GM06990 (cell line): Measurements from ENCODE around the gene DUSP8.
A peak's percentile ranks its signal among the peaks of the same experiment; 100 is the strongest.

Experiments
- DNase-seq: peaks from one replicate; pipeline ENCODE4 v3.0.0-alpha.2; 2011; ENCODE audit not compliant: insufficient read length; ENCODE audit errors: extremely low read depth
- H3K27me3 ChIP-seq: replicated peaks from 2 replicates; pipeline ENCODE4 v1.6.0; 2011; ENCODE audit warnings: low read length; ENCODE audit not compliant: control insufficient read depth, insufficient read depth
- H3K36me3 ChIP-seq: 2 replicates; pipeline ENCODE4 v1.5.1; 2011; ENCODE audit warnings: low read length; ENCODE audit not compliant: control insufficient read depth, insufficient read depth
- H3K4me3 ChIP-seq: replicated peaks from 2 replicates; pipeline ENCODE4 v1.5.1; 2011; ENCODE audit warnings: low read depth, mild to moderate bottlenecking, control low read depth, low read length
- TF ChIP-seq, protein P1 (sequence below): IDR thresholded peaks from 2 replicates; pipeline ENCODE4 v1.5.1; 2011; ENCODE audit warnings: low read length, control low read depth, mild to moderate bottlenecking, inconsistent platforms; ENCODE audit not compliant: insufficient read depth, poor library complexity, severe bottlenecking

Gene DUSP8

DNA sequence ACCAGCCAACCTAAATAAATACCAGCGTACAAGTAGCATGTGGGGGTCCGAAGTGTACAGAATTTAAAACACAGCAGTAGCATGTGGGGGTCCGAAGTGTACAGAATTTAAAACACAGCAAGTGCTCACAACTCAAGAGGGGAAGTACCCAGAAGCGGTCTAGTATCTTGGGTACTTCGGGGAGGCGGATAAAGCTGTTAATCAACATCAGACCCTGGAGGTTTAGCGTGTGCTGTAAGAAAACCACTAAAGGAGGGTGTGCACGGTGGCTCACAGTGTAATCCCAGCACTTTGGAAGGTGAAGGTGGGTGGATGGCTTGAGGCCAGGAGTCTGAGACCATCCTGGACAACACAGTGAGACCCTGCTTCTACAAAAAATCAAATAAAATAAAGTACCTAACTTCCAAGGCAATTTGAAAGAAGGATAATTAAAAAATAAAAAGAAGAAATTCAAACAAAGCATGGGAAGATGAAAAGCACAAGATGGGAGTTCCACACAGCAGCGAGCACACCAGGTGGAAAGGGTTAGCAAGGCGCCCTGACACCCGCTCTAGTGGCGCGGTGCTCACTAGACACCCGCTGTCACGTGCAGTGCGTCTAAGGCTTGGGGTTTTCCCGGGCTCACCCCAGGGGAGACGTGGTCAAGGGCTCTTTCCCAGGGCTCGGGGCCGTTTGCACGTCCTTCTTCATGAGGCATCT lies 50.5 kb downstream of the DUSP8 start:
- DNase-seq = peak; percentile 79
- H3K27me3 ChIP-seq = no peaks in the 10 kb centered on the region
- TF ChIP-seq, protein P1, sequence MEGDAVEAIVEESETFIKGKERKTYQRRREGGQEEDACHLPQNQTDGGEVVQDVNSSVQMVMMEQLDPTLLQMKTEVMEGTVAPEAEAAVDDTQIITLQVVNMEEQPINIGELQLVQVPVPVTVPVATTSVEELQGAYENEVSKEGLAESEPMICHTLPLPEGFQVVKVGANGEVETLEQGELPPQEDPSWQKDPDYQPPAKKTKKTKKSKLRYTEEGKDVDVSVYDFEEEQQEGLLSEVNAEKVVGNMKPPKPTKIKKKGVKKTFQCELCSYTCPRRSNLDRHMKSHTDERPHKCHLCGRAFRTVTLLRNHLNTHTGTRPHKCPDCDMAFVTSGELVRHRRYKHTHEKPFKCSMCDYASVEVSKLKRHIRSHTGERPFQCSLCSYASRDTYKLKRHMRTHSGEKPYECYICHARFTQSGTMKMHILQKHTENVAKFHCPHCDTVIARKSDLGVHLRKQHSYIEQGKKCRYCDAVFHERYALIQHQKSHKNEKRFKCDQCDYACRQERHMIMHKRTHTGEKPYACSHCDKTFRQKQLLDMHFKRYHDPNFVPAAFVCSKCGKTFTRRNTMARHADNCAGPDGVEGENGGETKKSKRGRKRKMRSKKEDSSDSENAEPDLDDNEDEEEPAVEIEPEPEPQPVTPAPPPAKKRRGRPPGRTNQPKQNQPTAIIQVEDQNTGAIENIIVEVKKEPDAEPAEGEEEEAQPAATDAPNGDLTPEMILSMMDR = no peak
- H3K36me3 ChIP-seq = peaks cover 1% of the 10 kb centered on the region; the same call in 1 of the 2 replicates
- peak overlapping the region; percentile 19; the same call in 1 of the 2 replicates for H3K4me3 ChIP-seq

DNA sequence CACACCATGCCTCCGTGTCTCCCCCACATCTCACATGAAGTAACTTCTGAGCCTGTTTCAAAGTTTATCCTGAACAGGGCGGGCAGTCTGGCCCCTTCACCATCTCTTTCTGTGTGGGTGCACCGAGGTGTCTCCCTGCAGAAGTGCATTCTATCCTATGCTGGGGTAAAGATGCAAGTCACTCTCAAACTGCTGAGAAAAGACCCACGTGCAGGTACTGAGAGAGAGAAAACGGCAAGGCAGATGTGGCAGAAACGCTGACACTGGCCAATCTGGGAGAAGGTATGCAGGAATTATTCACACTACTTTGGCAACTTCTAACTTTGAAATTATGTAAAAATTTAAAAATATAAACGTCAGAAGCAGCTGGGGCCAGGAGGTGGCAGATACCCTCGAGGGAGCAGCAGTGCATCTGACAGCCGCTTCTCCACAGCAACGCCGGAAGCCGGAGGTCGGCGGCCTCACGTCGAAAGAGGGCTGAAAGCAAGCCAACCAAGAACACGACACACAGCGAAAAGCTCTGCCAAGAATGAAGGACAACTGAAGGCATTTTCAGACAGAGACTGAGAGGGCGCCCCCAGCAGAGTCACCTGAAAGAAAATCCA lies 51.3 kb downstream of the DUSP8 start:
- Histone ChIP-seq H3K27me3 (no peaks in the 10 kb centered on the region), H3K4me3 (no peak overlapping the region), H3K36me3 (peaks cover 1% of the 10 kb centered on the region; the same call in 1 of the 2 replicates)
- TF ChIP-seq, protein P1 = no peak
- no peak for DNase-seq

GRCh38 chr11:1520209-1520662 lies 51.8 kb downstream of the DUSP8 start:
- Histone ChIP-seq H3K27me3 (no peaks in the 10 kb centered on the region), H3K36me3 (peaks cover 1% of the 10 kb centered on the region; the same call in 1 of the 2 replicates), H3K4me3 (no peak overlapping the region)
- DNase-seq = no peak
- TF ChIP-seq, protein P1 = no peak

DNA sequence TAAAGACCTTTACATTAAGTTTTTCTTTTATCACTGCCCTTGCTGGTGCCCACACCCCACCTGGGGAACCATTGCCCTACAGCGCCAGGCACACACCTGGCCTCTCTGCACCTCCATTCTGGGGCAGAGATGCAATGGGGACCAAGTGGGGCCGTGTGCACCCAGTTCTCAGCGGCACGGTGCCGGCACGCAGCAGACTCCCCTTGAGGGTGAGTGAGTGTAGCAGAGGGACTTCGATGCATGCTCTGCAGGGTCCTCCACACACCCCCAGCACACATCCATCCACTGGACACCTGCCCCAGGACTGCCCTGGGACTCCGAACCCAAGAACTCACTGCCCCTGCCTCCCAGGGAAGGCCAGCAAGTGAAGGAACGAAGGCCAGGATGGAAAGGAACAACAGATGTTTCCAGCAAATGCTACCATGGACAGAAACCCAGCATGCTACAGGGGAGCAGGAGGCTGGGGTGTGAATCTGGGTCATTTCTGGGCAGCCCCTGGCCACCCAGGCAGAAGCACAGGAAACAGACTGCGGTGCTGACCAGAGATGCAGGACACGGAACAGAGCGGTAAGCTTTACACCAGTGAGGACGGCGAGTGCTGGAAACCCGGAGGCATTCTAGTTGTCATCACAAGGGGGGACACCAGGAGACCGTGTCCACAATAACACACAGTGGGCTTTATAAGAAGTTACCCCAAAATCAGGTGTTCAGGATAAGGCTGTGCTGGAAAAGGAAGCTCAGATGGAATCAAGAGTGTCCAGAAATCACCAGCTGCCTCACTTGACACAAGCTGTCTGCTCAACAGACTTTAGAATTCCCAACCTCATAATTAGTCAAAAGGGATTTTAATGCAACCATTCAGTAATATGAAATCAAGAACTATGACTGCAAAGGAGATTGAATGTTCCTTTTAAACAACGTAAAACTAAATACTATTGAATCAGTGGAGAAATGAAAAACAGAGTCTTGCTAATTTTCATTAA lies 52.8 kb downstream of the DUSP8 start:
- H3K36me3 ChIP-seq = peaks cover 1% of the 10 kb centered on the region; the same call in 1 of the 2 replicates
- DNase-seq = no peak
- no peak overlapping the region for H3K4me3 ChIP-seq
- H3K27me3 ChIP-seq = no peaks in the 10 kb centered on the region
- TF ChIP-seq, protein P1 = no peak

- H3K27me3 ChIP-seq = no peaks in the 10 kb centered on the region
- H3K36me3 ChIP-seq = no peaks in the 10 kb centered on the region
- no peak for DNase-seq
- TF ChIP-seq, protein P1 = no peak
- no peak overlapping the region for H3K4me3 ChIP-seq
Observed at GRCh38 chr11:1518301-1518700, 53.8 kb downstream of the DUSP8 start.
